HG03039 (cell line): ENCODE measurements around the gene SLC25A40.
A peak's percentile ranks its signal among the peaks of the same experiment; 100 is the strongest.
"Not testable (repeated sequence)": the region's sequence is repeated elsewhere in the genome, so short reads cannot be mapped to it uniquely, and the experiment has no call there.

Source experiments
- ATAC-seq: cut with Tn5 transposase; IDR thresholded peaks from one replicate; pipeline ENCODE4 v1.9.1; 2021; ENCODE audit warnings: mild to moderate bottlenecking, moderate library complexity; ENCODE audit not compliant: unreplicated experiment

The SLC25A40 gene

GRCh38 chr7:87876040-87876868, at the start of gene SLC25A40, which contains the start of gene DBF4:
TSS of gene SLC25A40 (minus strand) at chr7:87876360. CDS start at chr7:87858727, 17,633 bp downstream.
TSS of gene DBF4 (plus strand) at chr7:87876493. CDS start at chr7:87876733, 240 bp downstream.
- peak; percentile 87 for ATAC-seq

DNA sequence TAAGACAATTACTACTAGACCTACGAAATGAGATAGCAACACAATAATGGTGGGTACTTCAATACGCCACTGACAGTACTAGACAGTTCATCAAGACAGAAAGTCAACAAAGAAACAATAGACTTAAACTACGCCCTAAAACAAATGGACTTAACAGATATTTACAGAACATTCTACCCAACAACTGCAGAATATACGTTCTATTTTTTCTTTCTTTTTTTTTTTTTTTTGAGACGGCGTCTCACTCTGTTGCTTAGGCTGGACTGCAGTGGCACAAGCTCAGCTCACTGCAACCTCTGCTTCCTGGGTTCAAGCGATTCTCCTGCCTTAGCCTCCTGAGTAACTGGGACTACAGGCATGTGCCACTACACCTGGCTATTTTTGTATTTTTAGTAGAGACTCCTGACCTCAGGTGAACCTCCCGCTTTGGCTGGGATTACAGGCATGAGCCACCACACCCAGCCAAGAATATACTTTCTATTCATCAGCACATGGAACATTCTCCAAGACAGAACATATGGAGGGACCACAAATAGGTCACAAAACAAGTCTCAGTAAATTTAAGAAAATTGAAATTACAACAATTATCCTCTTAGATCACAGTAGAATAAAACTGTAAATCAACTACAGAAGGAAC, 46.7 kb upstream of the SLC25A40 start:
- ATAC-seq = not testable (repeated sequence)

DNA sequence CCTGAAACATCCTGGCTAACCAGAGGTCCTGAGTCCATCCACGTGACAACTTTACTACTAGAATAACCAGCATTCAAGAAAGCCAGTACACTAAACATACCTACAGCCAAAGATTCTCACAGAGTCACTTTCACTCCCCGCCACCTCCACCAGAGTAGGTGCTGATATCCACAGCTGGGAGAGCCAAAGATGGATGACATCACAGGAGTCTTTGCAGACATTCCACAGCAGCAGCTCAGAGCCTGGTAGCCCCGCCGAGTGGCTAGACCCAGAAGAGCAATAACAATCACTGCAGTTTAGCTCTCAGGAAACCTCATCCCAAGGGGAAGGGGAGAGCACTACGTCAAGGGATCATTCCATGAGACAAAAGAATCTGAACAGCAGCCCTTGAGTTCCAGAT, 44.4 kb upstream of the SLC25A40 start:
- ATAC-seq = no peak

- no peak for ATAC-seq
Observed at GRCh38 chr7:87919875-87920274, 43.7 kb upstream of the SLC25A40 start.

- ATAC-seq = no peak
Observed at GRCh38 chr7:87918740-87919139, 42.6 kb upstream of the SLC25A40 start.

DNA sequence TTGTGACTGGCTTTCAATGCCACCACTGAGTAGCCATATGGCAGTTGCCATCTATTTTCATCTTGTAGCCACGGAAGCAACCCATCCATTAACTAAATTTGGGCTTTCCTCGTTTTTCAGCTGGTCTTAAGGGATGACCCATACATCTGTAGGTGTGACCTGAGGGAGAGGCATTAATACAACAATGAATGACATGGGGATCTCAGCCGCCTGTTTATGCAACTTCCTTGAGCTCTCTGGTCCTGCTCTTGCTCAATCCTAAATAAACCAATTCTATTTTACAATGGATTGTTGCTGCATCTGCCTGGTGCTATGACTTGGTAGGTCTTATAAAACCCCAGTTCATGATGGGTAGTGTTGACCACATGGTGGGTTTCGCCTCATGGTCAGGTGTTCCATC, 36.0 kb upstream of the SLC25A40 start:
- no peak for ATAC-seq

GRCh38 chr7:87908814-87909213, 32.7 kb upstream of the SLC25A40 start:
- not testable (repeated sequence) for ATAC-seq

DNA sequence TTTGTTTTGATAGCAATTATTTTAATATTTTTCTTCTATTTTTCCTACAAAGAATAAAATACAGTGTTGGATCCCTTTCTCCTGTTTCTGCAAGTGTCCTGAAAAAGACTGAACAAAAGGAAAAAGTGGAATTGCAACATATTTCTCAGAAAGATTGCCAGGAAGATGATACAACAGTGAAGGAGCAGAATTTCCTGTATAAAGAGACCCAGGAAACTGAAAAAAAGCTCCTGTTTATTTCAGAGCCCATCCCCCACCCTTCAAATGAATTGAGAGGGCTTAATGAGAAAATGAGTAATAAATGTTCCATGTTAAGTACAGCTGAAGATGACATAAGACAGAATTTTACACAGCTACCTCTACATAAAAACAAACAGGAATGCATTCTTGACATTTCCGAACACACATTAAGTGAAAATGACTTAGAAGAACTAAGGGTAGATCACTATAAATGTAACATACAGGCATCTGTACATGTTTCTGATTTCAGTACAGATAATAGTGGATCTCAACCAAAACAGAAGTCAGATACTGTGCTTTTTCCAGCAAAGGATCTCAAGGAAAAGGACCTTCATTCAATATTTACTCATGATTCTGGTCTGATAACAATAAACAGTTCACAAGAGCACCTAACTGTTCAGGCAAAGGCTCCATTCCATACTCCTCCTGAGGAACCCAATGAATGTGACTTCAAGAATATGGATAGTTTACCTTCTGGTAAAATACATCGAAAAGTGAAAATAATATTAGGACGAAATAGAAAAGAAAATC, 31.2 kb upstream of the SLC25A40 start:
- ATAC-seq = not testable (repeated sequence)

GRCh38 chr7:87899255-87899654, 23.1 kb upstream of the SLC25A40 start:
- no peak for ATAC-seq

GRCh38 chr7:87895363-87895762, 19.2 kb upstream of the SLC25A40 start:
- no peak for ATAC-seq

DNA sequence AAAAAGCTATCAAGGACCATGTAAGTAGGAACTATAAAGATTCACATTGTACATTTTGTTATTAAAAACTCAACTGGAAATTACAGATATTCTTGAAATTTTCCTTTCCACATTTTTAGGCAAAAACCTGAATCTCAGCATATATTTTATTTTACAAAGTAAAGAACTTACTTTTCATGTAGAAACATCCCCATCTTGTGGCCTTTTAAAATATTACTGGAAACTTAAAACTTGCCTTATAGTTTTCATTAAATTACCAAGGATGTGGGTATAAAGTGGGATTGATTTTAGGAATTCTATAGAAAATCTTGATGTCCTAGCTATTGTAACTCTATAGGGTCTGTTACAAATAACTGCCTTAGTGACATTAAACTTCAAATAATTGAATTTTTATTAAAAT, 10.7 kb upstream of the SLC25A40 start:
- ATAC-seq = no peak

DNA sequence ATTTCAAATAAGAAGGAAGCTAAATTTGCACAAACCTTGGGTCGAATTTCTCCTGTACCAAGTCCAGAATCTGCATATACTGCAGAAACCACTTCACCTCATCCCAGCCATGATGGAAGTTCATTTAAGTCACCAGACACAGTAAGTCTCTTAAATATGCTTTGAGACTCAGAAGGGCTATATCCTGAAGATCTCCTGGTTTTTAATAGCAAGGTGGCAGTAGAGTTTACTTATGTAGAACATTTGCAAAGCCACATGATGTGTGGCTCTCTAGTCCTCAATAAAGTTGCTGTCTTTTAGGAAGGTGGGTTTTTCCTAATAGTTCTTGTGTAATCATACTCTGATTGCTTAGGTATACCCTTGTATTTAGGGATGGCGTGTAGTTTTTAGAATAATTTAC, 8.9 kb upstream of the SLC25A40 start:
- ATAC-seq = no peak

GRCh38 chr7:87882151-87882937, 6.2 kb upstream of the SLC25A40 start:
- no peak for ATAC-seq

DNA sequence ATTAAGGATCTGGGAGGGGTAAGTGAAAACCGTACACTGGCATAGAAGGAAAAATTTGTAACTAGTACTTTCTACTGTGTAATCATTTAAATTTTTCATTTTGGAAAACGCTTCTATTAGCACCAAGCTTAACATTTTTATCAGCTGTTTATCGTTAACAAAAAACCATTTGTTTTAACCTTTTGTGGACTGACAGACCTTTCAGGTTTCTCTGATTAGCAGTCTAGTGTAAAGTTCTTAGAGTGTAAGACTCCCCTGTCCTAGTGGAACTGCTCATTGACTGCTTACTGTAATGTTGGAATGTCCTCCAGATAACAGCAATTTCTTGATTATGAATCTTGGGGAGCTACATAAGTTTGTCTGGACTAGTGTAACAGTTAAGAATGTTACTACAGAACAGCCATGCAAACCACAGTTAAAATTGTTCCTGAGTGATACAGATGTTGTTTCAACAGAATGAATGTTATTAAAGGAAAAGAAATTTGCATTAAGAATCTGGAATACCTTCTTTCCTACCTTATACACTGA, 2.1 kb upstream of the SLC25A40 start:
- ATAC-seq = no peak

- no peak for ATAC-seq
Observed at GRCh38 chr7:87877366-87878040, 1.3 kb upstream of the SLC25A40 start.

DNA sequence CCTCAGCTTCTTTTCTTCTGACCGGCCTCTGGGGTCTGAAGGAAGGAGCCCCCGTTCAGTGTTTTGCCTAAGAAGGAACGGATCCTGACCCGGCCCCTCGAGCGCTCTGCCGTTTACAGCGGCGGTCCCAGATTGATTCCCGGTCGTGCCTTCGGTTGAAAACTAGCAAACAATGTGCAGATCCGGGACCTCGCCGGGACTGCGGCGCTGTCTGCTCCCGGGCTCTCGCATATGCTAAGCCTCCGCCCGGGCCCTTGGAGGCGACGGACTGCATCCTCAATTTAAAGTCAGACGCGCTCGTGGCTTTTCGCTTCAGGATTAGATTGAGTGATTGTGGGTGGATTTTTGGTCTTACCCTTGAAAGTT, 692 bp upstream of the SLC25A40 start:
- no peak for ATAC-seq

DNA sequence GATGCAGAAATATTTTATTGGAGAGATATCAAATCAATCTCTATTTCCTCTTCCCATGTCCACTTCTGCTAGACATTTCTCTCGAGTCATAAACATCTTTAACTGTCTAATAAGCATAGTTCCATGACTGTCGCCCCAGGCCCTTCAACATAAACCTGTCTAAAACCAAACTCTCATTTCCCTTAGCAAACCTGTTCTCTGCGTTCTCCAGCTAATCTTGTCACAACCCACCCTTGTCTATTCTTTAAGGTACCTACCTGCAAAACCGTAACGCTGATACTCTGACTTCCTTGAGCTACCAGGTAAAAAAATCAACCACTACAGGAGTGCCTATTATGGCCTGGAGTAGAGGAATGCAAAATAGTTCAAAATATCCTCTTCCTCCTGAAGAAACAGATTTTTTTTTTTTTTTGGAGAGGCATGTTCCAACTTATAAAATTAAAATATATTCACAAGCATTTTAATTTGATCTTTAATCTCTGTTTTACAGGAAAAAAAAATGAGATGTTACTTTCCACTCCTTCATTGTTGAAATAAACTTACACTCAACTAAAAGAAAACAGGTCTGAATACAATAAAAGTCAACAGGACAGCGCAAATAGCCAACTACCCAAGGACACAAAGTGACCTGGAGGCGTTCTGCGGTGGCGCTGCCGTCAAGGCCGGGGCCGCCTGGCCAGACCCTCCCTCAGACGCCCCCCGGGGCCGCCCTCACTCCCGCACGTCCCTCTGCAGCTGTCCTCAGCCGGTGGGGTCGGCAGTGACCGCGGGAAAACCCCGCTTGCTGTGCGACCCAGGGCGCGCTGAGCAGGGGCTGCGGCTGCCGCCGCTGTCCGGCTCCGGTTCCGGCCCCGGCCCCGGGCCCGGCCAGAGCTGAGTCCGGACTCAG, 765 bp downstream of the SLC25A40 start:
- peak; percentile 19 for ATAC-seq

DNA sequence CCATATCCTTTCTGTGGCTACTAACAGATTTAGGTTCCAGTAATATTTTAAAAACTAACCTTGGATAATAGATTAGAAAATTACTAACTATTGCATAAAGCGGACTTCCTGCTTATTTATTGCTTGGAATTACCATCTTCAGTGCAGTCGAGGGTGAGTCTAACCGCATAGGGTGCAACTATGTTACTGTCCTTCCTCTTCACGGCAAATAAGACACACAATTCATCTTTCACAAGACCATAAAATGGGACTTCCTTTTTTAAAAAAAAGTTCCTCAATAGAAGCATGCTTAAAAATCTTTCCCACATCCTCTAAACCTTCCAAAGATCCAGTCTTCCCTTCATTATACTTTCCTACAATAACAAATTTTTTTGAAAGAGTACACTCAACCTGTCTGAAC, 2.1 kb downstream of the SLC25A40 start:
- ATAC-seq = no peak

GRCh38 chr7:87873328-87873727, 2.8 kb downstream of the SLC25A40 start:
- not testable (repeated sequence) for ATAC-seq
